ENCODE results near the gene F7.
"Not testable (repeated sequence)": the region's sequence is repeated elsewhere in the genome, so short reads cannot be mapped to it uniquely, and the experiment has no call there.

Gene F7

DNA sequence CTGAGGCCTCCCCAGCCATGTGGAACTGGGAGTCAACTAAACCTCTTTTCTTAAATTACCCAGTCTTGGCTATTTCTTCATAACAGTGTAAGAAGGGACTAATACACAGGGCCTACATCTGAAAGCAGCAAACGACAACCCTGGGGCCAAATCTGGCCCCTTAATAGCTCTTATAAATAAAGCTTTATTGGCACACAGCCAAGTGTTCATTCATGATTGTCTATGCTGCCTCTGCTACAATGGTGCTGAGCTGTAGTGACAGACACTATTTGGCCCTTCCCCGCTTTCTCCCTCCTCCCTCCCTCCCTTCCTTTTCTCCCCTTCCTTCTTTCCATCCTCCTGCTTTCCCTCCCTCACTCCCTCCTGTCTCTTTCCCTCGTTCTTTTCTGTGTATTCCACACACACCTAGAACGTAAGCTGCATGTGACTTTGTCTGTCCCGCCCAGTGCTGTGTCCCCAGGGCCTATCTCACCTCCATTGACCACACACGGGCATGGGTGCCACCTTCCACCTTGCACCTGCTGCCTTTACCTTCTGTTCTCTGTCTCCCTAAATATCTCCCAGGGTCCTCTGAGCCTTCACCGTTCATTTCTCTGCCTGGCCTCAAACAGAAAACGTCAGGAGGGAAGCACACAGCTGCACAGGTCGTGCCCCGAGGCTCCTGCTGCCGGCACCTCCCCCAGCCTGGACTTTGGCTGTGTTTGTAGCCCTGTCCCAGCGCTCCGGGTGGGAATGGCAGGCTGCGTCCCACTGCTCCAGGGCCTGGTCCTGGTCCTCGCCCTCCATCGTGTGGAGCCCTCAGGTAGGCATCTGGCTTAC is 52.5 kb downstream of the F7 start, which contains the start of gene PROZ:
Gene PROZ (plus strand): TSS at position 720 of the 819 bp plus-strand sequence. CDS start 13 bp downstream, at position 733.
- H3K4me3 ChIP-seq (ENCODE audit: low read depth, low read length) = no peak within 1 kb of the TSS
- no peak for DNase-seq (ENCODE audit: low read depth)
- no peak for TF ChIP-seq CTCF (IDR thresholded peaks at IDR 0.05; ENCODE audit: low read depth, low read length, missing control alignments)
- in situ Hi-C loops (cut with HindIII; ENCODE audit: low sequenced_read_pairs) = no loop called here

- no peak for TF ChIP-seq CTCF (IDR thresholded peaks at IDR 0.05; ENCODE audit: low read depth, low read length, missing control alignments)
- H3K4me3 ChIP-seq (ENCODE audit: low read depth, low read length) = no peak overlapping the region
- in situ Hi-C loops (cut with HindIII; ENCODE audit: low sequenced_read_pairs) = no loop called here
- DNase-seq (ENCODE audit: low read depth) = no peak
Measured at GRCh38 chr13:113158946-113159345, 53.4 kb downstream of the F7 start.

DNA sequence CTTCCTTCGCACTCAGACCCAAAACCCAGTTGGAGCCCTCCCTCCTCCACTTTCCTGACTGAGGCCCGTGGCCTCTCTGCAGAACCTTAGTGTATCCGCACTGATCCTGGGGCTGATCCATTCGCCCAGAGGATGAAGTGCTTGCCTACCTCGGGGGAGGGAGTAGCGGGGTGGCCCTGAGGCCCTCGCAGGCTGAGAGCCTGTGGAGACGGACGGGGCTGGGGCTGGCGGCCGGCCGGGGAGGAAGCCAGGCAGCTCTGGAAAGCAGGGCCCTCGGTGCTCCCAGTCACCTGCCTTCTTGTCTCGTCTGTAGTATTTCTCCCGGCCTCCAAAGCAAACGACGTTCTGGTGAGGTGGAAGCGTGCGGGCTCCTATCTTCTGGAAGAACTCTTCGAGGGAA is 54.1 kb downstream of the F7 start:
- in situ Hi-C loops (cut with HindIII; ENCODE audit: low sequenced_read_pairs) = no loop called here
- no peak for DNase-seq (ENCODE audit: low read depth)
- TF ChIP-seq CTCF (IDR thresholded peaks at IDR 0.05; ENCODE audit: low read depth, low read length, missing control alignments) = no peak
- no peak overlapping the region for H3K4me3 ChIP-seq (ENCODE audit: low read depth, low read length)

- in situ Hi-C loops (cut with HindIII; ENCODE audit: low sequenced_read_pairs) = no loop called here
- H3K4me3 ChIP-seq (ENCODE audit: low read depth, low read length) = no peak overlapping the region
- no peak for TF ChIP-seq CTCF (IDR thresholded peaks at IDR 0.05; ENCODE audit: low read depth, low read length, missing control alignments)
- DNase-seq (ENCODE audit: low read depth) = no peak
Measured at GRCh38 chr13:113160983-113161382, 55.4 kb downstream of the F7 start.

DNA sequence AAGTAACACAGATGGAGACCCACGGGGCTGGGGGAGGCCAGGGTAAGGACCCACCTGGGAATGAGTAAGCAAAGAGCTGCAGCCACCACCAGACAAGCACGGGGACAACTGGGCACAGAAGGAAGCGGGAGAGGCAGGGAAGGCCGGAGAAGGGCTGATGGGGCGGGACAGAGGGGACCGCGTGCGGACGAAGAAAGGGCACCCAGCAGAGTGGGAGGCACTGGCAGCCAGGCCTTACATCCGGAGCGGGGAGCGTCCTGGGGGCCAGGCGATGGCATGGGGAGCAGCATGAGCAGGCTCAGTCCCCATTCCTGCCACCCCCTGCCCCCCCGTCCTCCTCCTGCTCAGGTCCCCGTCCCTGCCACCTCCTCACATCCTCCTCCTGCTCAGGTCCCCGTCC is 55.8 kb downstream of the F7 start:
- DNase-seq (ENCODE audit: low read depth) = no peak
- H3K4me3 ChIP-seq (ENCODE audit: low read depth, low read length) = no peak overlapping the region
- in situ Hi-C loops (cut with HindIII; ENCODE audit: low sequenced_read_pairs) = no loop called here
- TF ChIP-seq CTCF (IDR thresholded peaks at IDR 0.05; ENCODE audit: low read depth, low read length, missing control alignments) = no peak

DNA sequence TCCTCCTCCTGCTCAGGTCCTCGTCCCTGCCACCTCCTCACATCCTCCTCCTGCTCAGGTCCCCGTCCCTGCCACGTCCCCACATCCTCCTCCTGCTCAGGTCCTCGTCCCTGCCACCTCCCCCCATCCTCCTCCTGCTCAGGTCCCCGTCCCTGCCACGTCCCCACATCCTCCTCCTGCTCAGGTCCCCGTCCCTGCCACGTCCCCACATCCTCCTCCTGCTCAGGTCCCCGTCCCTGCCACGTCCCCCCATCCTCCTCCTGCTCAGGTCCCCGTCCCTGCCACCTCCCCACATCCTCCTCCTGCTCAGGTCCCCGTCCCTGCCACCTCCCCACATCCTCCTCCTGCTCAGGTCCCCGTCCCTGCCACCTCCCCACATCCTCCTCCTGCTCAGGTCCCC is 56.4 kb downstream of the F7 start:
- in situ Hi-C loops (cut with HindIII; ENCODE audit: low sequenced_read_pairs); DNase-seq (ENCODE audit: low read depth); H3K4me3 ChIP-seq (ENCODE audit: low read depth, low read length): not testable (repeated sequence)

Measured in astrocyte of the cerebellum (primary cell).